Osteoblast (primary cell): ENCODE results near the gene SLC2A8. TPM values are rescaled to one million over a fixed set of nuclear protein-coding genes. Genes with fewer than 3 reads are reported as not detected.
A peak's percentile ranks its signal among the peaks of the same experiment; 100 is the strongest.

ENCODE experiments used
- DNase-seq: peaks from one replicate; pipeline ENCODE4 v3.0.0; 2011; ENCODE audit warnings: low spot score, mixed read lengths; ENCODE audit not compliant: insufficient read length; ENCODE audit errors: missing footprints
- H2AFZ ChIP-seq: 2 replicates; pipeline ENCODE4 v1.6.0; 2011; ENCODE audit warnings: mild to moderate bottlenecking, low read length
- H3K27ac ChIP-seq: 2 replicates; pipeline ENCODE4 v1.5.1; 2011; ENCODE audit warnings: mild to moderate bottlenecking, low read depth, low read length, moderate library complexity
- H3K27me3 ChIP-seq: 2 replicates; pipeline ENCODE4 v1.6.0; 2012; ENCODE audit warnings: mild to moderate bottlenecking, control low read depth, inconsistent platforms, low read length, moderate library complexity; ENCODE audit not compliant: insufficient read depth
- H3K36me3 ChIP-seq: 2 replicates; pipeline ENCODE4 v1.5.1; 2011; ENCODE audit warnings: mild to moderate bottlenecking, low read length, control low read depth, moderate library complexity; ENCODE audit not compliant: insufficient read depth
- H3K4me1 ChIP-seq: 2 replicates; pipeline ENCODE4 v1.5.1; 2011; ENCODE audit warnings: mild to moderate bottlenecking, low read length, control low read depth, moderate library complexity; ENCODE audit not compliant: insufficient read depth
- H3K4me2 ChIP-seq: 2 replicates; pipeline ENCODE4 v1.6.0; 2011; ENCODE audit warnings: mild to moderate bottlenecking, low read length; ENCODE audit not compliant: insufficient read depth
- H3K4me3 ChIP-seq: fragments of 200-600 bp; sonication (generic); 3 replicates; pipeline ENCODE4 v1.5.1; 2012; ENCODE audit warnings: mild to moderate bottlenecking, low read length, inconsistent platforms; ENCODE audit not compliant: insufficient read depth
- H3K79me2 ChIP-seq: 2 replicates; pipeline ENCODE4 v1.6.0; 2012; ENCODE audit warnings: mild to moderate bottlenecking, low read length, control low read depth, inconsistent platforms; ENCODE audit not compliant: insufficient read depth
- H3K9me3 ChIP-seq: 2 replicates; pipeline ENCODE4 v1.5.1; 2011; ENCODE audit warnings: low read depth, low read length, control low read depth
- H4K20me1 ChIP-seq: 2 replicates; pipeline ENCODE4 v1.6.0; 2012; ENCODE audit warnings: mild to moderate bottlenecking, low read length, control low read depth; ENCODE audit not compliant: insufficient read depth
- total RNA-seq: library from RNA; depleted of rRNA; stranded (reverse); fragments of >200 nt; gene quantifications from 2 replicates; pipeline ENCODE4 v1.2.3, GENCODE V29; 2012
- TF ChIP-seq, protein P1 (sequence below): IDR thresholded peaks from 2 replicates; pipeline ENCODE4 v1.5.1; 2011; ENCODE audit warnings: mild to moderate bottlenecking, low read depth, low read length, moderate library complexity; ENCODE audit errors: extremely low read depth

SLC2A8 gene
- total RNA-seq, 1 donor: 5.4 TPM

- H3K36me3 ChIP-seq: peaks cover 76% of the 10 kb centered on the region
- no peak for DNase-seq
- H3K4me1 ChIP-seq: peaks cover 31% of the 10 kb centered on the region
- no peak overlapping the region for H2AFZ ChIP-seq
- TF ChIP-seq, protein P1, sequence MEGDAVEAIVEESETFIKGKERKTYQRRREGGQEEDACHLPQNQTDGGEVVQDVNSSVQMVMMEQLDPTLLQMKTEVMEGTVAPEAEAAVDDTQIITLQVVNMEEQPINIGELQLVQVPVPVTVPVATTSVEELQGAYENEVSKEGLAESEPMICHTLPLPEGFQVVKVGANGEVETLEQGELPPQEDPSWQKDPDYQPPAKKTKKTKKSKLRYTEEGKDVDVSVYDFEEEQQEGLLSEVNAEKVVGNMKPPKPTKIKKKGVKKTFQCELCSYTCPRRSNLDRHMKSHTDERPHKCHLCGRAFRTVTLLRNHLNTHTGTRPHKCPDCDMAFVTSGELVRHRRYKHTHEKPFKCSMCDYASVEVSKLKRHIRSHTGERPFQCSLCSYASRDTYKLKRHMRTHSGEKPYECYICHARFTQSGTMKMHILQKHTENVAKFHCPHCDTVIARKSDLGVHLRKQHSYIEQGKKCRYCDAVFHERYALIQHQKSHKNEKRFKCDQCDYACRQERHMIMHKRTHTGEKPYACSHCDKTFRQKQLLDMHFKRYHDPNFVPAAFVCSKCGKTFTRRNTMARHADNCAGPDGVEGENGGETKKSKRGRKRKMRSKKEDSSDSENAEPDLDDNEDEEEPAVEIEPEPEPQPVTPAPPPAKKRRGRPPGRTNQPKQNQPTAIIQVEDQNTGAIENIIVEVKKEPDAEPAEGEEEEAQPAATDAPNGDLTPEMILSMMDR: no peak
- peaks cover 14% of the 10 kb centered on the region for H3K9me3 ChIP-seq
- H4K20me1 ChIP-seq: peaks cover 49% of the 10 kb centered on the region
- peak overlapping the region; percentile 95 for H3K4me3 ChIP-seq
- H3K79me2 ChIP-seq: peaks cover 45% of the 10 kb centered on the region
- H3K27me3 ChIP-seq: no peaks in the 10 kb centered on the region
- H3K27ac ChIP-seq: peak overlapping the region; percentile 44
- no peak overlapping the region for H3K4me2 ChIP-seq
These were observed 50.6 kb downstream of the SLC2A8 start for GRCh38 chr9:127447416-127448111.

GRCh38 chr9:127448112-127448805 lies 51.3 kb downstream of the SLC2A8 start:
- Histone ChIP-seq H3K4me1 (peaks cover 34% of the 10 kb centered on the region), H3K79me2 (peaks cover 48% of the 10 kb centered on the region), H4K20me1 (peaks cover 49% of the 10 kb centered on the region), H3K27ac (peak overlapping the region; percentile 44), H3K9me3 (peaks cover 14% of the 10 kb centered on the region), H3K36me3 (peaks cover 70% of the 10 kb centered on the region), H2AFZ (no peak overlapping the region), H3K4me2 (peak overlapping the region; percentile 96), H3K27me3 (no peaks in the 10 kb centered on the region), H3K4me3 (peak overlapping the region; percentile 95)
- TF ChIP-seq, protein P1: no peak
- DNase-seq: no peak

DNA sequence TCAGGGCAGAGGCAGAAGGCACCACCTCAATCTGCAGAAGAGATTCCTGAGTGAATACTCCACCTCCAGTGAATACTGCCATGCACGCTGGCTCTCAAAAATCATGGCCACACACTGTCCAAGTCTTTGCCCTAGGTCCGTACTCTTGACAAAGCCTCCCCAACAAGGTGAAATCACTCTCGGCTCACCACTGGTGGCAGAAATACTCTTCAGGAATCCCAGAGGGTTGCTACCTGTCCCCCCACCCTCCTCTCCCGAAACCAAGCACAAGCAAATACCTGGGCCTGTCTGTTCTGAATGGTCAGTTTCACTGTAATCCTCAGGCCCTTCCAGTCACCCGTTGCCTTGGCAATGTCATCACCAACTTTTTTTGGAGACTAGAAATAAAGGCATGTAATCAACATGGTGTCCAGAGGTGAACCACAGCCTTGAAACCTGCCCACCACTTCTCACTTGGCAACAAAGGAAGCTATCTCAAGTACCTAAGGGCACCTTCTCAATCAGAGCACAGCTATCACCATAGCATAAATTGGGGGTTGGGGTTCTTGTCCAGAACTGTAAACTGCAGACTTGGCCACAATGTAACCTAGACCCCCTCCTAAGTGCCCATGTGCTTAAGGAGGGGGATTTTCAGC lies 52.5 kb downstream of the SLC2A8 start:
- Histone ChIP-seq H2AFZ (no peak overlapping the region), H3K27ac (peak overlapping the region; percentile 92), H3K79me2 (peaks cover 48% of the 10 kb centered on the region), H3K27me3 (no peaks in the 10 kb centered on the region), H3K4me3 (peak overlapping the region; percentile 95), H3K9me3 (peaks cover 9% of the 10 kb centered on the region), H3K36me3 (peaks cover 61% of the 10 kb centered on the region), H4K20me1 (peaks cover 49% of the 10 kb centered on the region), H3K4me2 (peak overlapping the region; percentile 96), H3K4me1 (peaks cover 34% of the 10 kb centered on the region)
- DNase-seq: peak; percentile 52
- TF ChIP-seq, protein P1: no peak
